Kidney epithelial cell (primary cell): Measurements from ENCODE around the gene SETD3. TPM values are rescaled to one million over a fixed set of nuclear protein-coding genes. Genes with fewer than 3 reads are reported as not detected.

Experiments
- DNase-seq: peaks from one replicate; pipeline ENCODE4 v3.0.0-alpha.2; 2010; ENCODE audit warnings: low read depth
- H3K27me3 ChIP-seq: 2 replicates; pipeline ENCODE4 v1.6.0; 2011; ENCODE audit warnings: low read length; ENCODE audit not compliant: control insufficient read depth, insufficient read depth
- H3K36me3 ChIP-seq: 2 replicates; pipeline ENCODE4 v1.5.1; 2011; ENCODE audit warnings: low read length; ENCODE audit not compliant: control insufficient read depth, insufficient read depth
- H3K4me3 ChIP-seq: 2 replicates; pipeline ENCODE4 v1.5.1; 2011; ENCODE audit warnings: low read depth, mild to moderate bottlenecking, control low read depth, low read length
- total RNA-seq: library from RNA; depleted of rRNA; stranded (reverse); fragments of >200 nt; gene quantifications from 2 replicates; pipeline ENCODE4 v1.2.3, GENCODE V29; 2015
- TF ChIP-seq, protein P1 (sequence below): IDR thresholded peaks from 2 replicates; pipeline ENCODE4 v1.5.1; 2011; ENCODE audit warnings: mild to moderate bottlenecking, moderate library complexity, low read length, control low read depth, inconsistent platforms; ENCODE audit not compliant: insufficient read depth, poor library complexity, severe bottlenecking

SETD3 gene
- total RNA-seq, 1 donor from 2014 or later: 54.7 TPM

DNA sequence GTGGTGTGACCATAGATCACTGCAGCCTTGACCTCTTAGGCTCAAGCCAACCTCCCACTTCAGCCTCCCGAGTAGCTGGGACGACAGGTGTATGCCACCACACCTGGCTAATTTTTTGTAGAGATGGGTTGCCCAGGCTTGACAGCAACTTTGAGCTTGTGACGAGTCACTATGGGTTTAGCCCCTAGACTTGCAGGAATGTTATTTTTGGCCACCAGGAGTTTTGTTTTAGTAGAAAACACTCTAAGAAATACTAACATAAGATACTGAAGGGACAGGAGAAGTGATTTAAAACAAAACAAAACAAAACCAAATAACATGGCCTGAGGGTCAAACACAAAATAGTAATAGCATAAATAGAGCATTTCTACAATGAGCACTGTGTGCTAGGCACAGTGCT, 26.4 kb downstream of the SETD3 start:
- TF ChIP-seq, protein P1, sequence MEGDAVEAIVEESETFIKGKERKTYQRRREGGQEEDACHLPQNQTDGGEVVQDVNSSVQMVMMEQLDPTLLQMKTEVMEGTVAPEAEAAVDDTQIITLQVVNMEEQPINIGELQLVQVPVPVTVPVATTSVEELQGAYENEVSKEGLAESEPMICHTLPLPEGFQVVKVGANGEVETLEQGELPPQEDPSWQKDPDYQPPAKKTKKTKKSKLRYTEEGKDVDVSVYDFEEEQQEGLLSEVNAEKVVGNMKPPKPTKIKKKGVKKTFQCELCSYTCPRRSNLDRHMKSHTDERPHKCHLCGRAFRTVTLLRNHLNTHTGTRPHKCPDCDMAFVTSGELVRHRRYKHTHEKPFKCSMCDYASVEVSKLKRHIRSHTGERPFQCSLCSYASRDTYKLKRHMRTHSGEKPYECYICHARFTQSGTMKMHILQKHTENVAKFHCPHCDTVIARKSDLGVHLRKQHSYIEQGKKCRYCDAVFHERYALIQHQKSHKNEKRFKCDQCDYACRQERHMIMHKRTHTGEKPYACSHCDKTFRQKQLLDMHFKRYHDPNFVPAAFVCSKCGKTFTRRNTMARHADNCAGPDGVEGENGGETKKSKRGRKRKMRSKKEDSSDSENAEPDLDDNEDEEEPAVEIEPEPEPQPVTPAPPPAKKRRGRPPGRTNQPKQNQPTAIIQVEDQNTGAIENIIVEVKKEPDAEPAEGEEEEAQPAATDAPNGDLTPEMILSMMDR: no peak
- Histone ChIP-seq H3K4me3 (no peak overlapping the region), H3K36me3 (no peaks in the 10 kb centered on the region), H3K27me3 (no peaks in the 10 kb centered on the region)
- DNase-seq: no peak

DNA sequence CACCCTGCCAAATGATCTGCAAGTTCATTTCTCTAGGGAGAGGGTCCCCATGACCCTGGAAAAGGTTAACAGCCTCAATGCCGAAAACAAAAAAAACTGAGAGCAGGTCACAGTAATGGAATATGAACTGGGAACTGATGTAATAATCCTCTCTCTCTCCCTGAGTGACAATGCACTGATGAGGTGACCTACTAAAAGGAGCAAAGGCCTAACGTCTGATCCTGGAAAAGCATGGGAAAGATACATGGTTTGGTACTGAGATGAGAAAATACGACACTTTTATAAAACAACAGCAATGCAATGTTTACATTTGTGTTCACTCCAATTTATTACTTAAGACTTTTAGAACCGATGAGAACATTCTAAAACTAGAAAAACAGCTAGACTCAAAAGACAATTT, 27.7 kb downstream of the SETD3 start:
- H3K27me3 ChIP-seq: no peaks in the 10 kb centered on the region
- H3K36me3 ChIP-seq: no peaks in the 10 kb centered on the region
- TF ChIP-seq, protein P1: no peak
- no peak for DNase-seq
- H3K4me3 ChIP-seq: no peak overlapping the region

DNA sequence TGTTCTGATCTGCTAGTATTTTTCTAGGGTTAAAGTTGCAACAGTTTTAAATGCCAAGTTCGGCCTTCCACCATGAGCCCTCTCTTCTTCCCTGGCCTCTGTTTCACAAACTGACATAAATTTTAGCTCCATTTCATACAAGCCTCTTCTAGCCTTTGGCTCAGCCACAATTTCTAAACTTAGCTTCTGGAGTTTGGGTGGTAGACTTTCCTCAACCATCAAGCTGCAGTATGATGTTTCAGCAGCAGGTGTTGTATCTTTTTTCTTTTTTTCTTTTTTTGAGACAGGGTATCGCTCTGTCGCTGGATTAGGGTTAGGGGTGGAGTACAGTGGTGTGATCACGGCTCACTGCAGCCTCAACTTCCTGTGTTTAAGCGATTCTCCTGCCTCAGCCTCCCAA, 29.4 kb downstream of the SETD3 start:
- Histone ChIP-seq H3K36me3 (no peaks in the 10 kb centered on the region), H3K4me3 (no peak overlapping the region), H3K27me3 (no peaks in the 10 kb centered on the region)
- no peak for DNase-seq
- TF ChIP-seq, protein P1: no peak

DNA sequence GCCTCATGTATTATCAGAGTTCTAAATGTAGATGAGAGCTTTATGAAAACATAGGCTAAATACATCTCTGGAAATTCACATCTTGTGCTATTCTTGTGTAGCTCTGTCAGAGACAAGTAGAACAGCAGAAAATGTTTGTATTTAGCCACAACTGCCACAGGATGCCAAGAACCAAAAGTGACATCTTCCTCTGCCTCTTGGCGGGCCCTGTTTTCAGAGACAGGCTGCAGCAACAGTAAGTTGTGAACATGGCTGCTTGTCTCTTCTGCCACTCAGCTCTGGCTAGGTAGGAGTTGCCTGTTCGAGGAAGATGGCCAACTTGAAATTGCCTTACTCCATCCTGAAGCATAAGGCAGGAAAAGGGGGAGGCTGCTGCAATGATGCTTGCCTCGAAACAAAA, 30.4 kb downstream of the SETD3 start:
- H3K36me3 ChIP-seq: no peaks in the 10 kb centered on the region
- TF ChIP-seq, protein P1: no peak
- DNase-seq: no peak
- no peak overlapping the region for H3K4me3 ChIP-seq
- no peaks in the 10 kb centered on the region for H3K27me3 ChIP-seq

DNA sequence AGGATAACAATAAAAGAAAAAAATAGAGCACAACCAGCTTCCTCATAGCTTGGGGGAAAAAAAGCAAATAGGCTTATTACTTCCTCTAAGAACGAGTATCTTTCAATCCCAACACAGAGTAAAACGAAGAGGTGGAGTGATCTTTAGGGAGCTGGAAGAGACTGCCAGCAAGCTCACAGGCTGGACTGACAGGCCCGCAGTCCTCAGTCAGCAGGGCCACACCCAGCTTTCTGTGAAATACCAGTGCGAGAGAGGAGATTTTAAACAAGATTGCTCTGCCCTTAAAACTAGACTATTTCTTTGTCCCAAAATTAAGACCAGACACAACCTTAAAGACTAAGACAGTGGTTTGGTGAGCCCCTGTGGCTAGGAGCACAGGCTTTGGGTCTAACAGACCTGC, 32.9 kb downstream of the SETD3 start:
- Histone ChIP-seq H3K27me3 (no peaks in the 10 kb centered on the region), H3K36me3 (no peaks in the 10 kb centered on the region), H3K4me3 (no peak overlapping the region)
- TF ChIP-seq, protein P1: no peak
- DNase-seq: no peak

DNA sequence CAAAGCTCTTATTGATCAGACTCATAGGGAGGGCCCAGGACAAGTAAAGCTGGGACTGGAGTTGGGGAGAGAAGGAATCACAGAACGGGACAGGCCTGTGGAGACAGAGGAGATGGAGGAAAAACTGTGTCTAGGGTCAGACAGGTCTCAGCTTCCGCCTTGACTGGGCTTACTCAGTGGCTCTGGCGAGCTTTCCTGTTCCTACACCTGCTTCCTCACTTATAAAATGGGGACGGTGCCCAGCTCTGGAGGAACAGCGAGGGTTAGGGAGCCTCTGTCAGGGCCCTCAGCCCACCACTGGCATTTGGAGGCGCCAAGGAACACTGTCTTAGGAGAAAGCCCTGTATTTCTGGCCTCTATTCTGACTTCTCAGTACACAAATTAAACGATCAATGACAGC, 34.7 kb downstream of the SETD3 start:
- Histone ChIP-seq H3K27me3 (no peaks in the 10 kb centered on the region), H3K4me3 (no peak overlapping the region), H3K36me3 (no peaks in the 10 kb centered on the region)
- TF ChIP-seq, protein P1: no peak
- DNase-seq: no peak
